HG02852 (cell line): ENCODE data around the gene FAM72A.
"Not testable (repeated sequence)": the region's sequence is repeated elsewhere in the genome, so short reads cannot be mapped to it uniquely, and the experiment has no call there.

Experiments used
- ATAC-seq: cut with Tn5 transposase; IDR thresholded peaks from one replicate; pipeline ENCODE4 v1.9.1; 2021; ENCODE audit warnings: mild to moderate bottlenecking, moderate library complexity; ENCODE audit not compliant: unreplicated experiment

Gene FAM72A

GRCh38 chr1:206202789-206203363 is at the start of gene FAM72A:
Gene FAM72A, minus strand, starts transcription at chr1:206202839. Its CDS starts 814 bp downstream, at chr1:206202025.
- peak; percentile 85 for ATAC-seq

- peak; percentile 76 for ATAC-seq
Observed at GRCh38 chr1:206250953-206251681, 48.5 kb upstream of the FAM72A start.

- ATAC-seq, result not testable (repeated sequence)
Observed at GRCh38 chr1:206246129-206246886, 43.7 kb upstream of the FAM72A start.

GRCh38 chr1:206245479-206245878 is 42.8 kb upstream of the FAM72A start:
- not testable (repeated sequence) for ATAC-seq

GRCh38 chr1:206243335-206243734 is 40.7 kb upstream of the FAM72A start:
- ATAC-seq, result peak; percentile 99

- ATAC-seq, result peak; percentile 38
Observed at GRCh38 chr1:206240288-206240687, 37.6 kb upstream of the FAM72A start.

- ATAC-seq, result not testable (repeated sequence)
Observed at GRCh38 chr1:206235190-206235589, 32.6 kb upstream of the FAM72A start.

- not testable (repeated sequence) for ATAC-seq
Observed at GRCh38 chr1:206234189-206234916, 31.7 kb upstream of the FAM72A start.

- ATAC-seq, result peak; percentile 81
Observed at GRCh38 chr1:206232970-206233645, 30.5 kb upstream of the FAM72A start.

GRCh38 chr1:206231989-206232388 is 29.4 kb upstream of the FAM72A start:
- ATAC-seq, result not testable (repeated sequence)

GRCh38 chr1:206229286-206229685 is 26.6 kb upstream of the FAM72A start:
- not testable (repeated sequence) for ATAC-seq

GRCh38 chr1:206226886-206227285 is 24.2 kb upstream of the FAM72A start:
- not testable (repeated sequence) for ATAC-seq

GRCh38 chr1:206225386-206225785 is 22.7 kb upstream of the FAM72A start:
- ATAC-seq, result not testable (repeated sequence)

- not testable (repeated sequence) for ATAC-seq
Observed at GRCh38 chr1:206224190-206224776, 21.6 kb upstream of the FAM72A start.

GRCh38 chr1:206221585-206221984 is 18.9 kb upstream of the FAM72A start:
- not testable (repeated sequence) for ATAC-seq

GRCh38 chr1:206220332-206221000 is 17.8 kb upstream of the FAM72A start:
- not testable (repeated sequence) for ATAC-seq

- not testable (repeated sequence) for ATAC-seq
Observed at GRCh38 chr1:206219514-206220331, 17.1 kb upstream of the FAM72A start.

- ATAC-seq, result not testable (repeated sequence)
Observed at GRCh38 chr1:206218765-206219164, 16.1 kb upstream of the FAM72A start.
